ENCODE results near the gene RIMS1. TPM values are rescaled to one million over a fixed set of nuclear protein-coding genes. Genes with fewer than 3 reads are reported as not detected.

RIMS1 gene
- total and polyA plus RNA-seq, 2 donors = 0.67 to 21.0 TPM

DNA sequence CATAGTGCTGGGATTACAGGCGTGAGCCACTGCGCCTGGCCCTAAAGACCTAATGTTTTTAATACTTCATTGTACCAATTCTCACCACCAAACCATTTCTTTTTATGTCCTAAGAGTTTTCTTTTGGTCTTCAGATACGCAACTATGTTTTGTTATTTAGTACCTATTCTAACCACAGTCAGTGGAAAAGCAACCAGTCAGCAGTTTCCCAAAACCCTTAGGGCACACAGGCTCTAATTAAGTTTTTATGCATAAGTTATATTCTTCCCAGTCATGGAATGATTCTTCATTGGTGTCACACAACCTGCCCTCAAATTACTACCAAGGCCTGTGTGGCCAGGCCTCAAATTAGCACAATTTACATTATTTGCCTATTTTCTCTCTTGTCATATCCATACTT, 487.8 kb downstream of the RIMS1 start:
- over 99% methylated on average over 3 of the region's 3 CpGs for WGBS
- Histone ChIP-seq H3K4me1 (ENCODE audit: insufficient read depth) (no peaks in the 10 kb centered on the region), H3K36me3 (ENCODE audit: insufficient read depth) (no peaks in the 10 kb centered on the region), H3K27ac (ENCODE audit: low read depth) (no peak overlapping the region), H3K4me3 (ENCODE audit: low read depth, low read length) (no peak overlapping the region)
- DNase-seq (ENCODE audit: extremely low spot score) = no peak

DNA sequence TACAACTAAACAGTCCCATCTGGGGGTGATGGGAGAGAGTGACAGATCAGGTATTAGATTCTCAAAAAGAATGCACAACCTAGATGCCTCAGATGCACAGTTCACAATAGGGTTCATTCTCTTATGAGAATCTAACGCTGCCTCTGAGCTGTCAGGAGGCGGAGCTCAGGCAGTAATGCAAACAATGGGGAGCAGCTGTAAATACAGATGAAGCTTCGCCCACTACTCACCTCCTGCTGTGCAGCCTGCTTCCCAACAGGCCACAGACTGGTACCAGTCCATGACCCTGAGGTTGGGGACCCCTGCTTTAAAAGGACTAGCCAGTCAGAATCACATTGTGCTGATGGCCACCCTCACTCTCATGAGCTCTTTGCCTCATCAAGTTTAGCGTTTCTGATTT, 488.5 kb downstream of the RIMS1 start:
- no peak for DNase-seq (ENCODE audit: extremely low spot score)
- WGBS = 70% methylated on average over 4 of the region's 4 CpGs
- H3K27ac ChIP-seq (ENCODE audit: low read depth) = no peak overlapping the region
- no peak overlapping the region for H3K4me3 ChIP-seq (ENCODE audit: low read depth, low read length)
- no peaks in the 10 kb centered on the region for H3K36me3 ChIP-seq (ENCODE audit: insufficient read depth)
- H3K4me1 ChIP-seq (ENCODE audit: insufficient read depth) = no peaks in the 10 kb centered on the region

DNA sequence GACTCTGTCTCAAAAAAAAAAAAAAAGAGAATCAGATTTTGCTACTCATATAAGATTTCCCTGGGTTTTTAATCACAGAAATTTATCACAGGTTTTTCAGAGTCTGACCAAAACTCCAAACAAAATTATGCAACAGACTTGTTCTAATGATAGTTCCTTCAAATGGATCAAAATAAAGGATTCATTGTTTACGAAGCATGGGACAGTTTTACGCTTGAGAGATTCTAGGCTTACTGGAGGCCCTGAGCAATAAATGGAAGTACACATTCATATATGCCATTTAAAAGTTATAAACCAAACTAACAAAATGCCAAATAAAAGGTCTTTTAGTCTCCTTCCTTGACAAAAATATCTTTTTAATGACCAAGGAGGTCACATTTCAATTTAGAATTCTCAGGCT, 490.4 kb downstream of the RIMS1 start:
- WGBS = 66% methylated on average over 2 of the region's 2 CpGs
- Histone ChIP-seq H3K4me3 (ENCODE audit: low read depth, low read length) (no peak overlapping the region), H3K27ac (ENCODE audit: low read depth) (no peak overlapping the region), H3K36me3 (ENCODE audit: insufficient read depth) (no peaks in the 10 kb centered on the region), H3K4me1 (ENCODE audit: insufficient read depth) (no peaks in the 10 kb centered on the region)
- no peak for DNase-seq (ENCODE audit: extremely low spot score)

DNA sequence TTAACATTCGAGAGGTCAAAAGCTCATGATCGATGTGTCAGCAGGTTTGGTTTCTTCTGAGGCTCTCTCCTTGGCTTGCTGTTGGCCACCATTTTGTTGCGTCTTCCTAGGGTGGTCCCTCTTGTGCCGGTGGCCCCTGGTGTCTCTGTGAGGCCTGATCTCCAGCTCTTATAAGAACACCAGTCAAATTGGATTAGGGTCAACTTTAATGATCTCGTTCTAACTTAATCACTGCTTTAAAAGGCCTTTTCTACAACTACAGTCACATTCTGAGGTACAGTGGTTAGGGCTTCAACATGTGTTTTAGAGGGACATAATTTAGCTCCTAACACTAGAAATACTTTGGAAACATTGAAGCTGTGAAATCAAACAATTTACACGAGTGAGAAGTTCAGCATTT, 494.7 kb downstream of the RIMS1 start:
- no peaks in the 10 kb centered on the region for H3K4me1 ChIP-seq (ENCODE audit: insufficient read depth)
- H3K36me3 ChIP-seq (ENCODE audit: insufficient read depth) = no peaks in the 10 kb centered on the region
- no peak overlapping the region for H3K27ac ChIP-seq (ENCODE audit: low read depth)
- no peak for DNase-seq (ENCODE audit: extremely low spot score)
- H3K4me3 ChIP-seq (ENCODE audit: low read depth, low read length) = no peak overlapping the region
- WGBS = 67% methylated on average over 6 of the region's 6 CpGs

DNA sequence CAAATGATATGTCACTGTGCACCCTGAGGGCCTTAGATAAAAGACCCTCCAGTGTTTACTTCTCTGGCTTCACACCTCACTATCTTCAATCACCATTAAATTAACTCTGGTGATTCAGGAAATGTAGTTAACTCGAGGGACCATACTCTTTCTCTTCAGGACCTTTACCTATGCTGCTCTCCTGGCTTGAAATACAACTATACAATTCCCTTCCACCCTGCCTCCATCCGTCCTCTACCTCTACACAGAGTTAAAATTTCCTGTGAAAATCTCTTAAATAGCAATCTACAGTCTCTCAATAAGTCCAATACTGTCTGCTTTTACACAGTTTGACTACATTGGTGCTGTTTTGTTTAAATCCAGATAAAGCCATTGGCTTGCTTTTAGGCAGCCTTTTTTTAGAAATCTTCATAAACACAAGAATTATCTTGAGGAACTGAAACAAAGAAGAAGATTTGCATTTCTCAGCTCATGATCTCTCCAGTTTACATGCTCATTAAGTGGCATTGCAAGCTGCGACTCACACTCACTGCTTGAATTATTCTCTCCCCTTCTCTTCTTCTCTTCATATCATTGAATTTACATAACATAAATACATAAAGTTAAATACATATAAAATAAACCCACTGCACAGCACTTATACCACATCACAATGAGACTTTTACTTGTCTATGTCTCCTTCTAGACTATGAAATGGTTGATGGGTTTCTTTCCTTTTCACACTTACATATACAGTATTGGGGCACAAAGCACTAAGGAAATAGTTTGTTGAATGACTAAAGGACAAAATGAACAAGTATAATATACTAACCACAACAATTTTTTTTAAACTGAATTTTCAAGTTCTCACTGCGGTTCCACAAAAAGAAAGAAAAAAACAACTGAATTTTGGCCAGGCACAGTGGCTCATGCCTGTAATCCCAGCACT, 496.5 kb downstream of the RIMS1 start:
- Histone ChIP-seq H3K4me3 (ENCODE audit: low read depth, low read length) (no peak overlapping the region), H3K4me1 (ENCODE audit: insufficient read depth) (no peaks in the 10 kb centered on the region), H3K27ac (ENCODE audit: low read depth) (no peak overlapping the region), H3K36me3 (ENCODE audit: insufficient read depth) (no peaks in the 10 kb centered on the region)
- DNase-seq (ENCODE audit: extremely low spot score) = no peak
- 37% methylated on average over 4 of the region's 4 CpGs for WGBS

DNA sequence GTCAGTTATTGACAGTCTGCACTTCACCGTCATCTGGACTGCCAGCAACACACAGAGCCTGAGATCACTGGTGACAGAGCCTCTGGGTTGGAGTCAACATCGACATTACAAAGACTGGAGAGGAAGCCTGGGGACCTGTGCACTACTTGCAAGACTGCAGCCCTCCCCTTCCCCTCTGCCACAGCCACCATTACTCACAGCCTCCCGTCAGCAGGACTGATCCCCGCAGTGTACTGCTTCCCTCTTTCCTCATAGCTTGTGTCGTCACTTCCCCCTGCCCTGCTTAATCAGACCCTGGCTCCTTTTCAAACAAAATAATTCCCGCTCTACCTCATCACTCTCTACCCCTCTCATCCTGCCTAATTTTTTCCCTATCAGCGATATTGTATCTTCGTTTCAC, 500.0 kb downstream of the RIMS1 start:
- Histone ChIP-seq H3K4me1 (ENCODE audit: insufficient read depth) (no peaks in the 10 kb centered on the region), H3K27ac (ENCODE audit: low read depth) (no peak overlapping the region), H3K4me3 (ENCODE audit: low read depth, low read length) (no peak overlapping the region), H3K36me3 (ENCODE audit: insufficient read depth) (no peaks in the 10 kb centered on the region)
- DNase-seq (ENCODE audit: extremely low spot score) = no peak
- 88% methylated on average over 8 of the region's 8 CpGs for WGBS

DNA sequence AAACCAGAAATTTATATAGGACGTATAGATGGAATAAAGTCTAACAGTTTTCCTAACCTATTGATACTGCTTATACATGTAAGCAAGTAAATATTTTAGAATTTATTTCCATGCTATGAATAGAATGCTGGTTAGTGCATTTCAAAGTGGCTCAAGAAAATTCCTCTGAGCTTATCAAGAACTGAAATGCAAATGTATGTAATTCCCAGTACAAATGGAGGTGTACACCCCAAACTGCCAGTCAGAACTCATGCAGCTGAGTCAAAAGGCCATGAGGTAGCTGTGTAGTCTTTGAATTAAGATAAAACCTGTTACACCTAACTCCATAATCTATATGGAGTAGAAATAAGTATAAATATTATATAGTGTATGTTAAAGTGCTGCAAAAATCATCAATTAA, 503.3 kb downstream of the RIMS1 start:
- H3K4me1 ChIP-seq (ENCODE audit: insufficient read depth) = no peaks in the 10 kb centered on the region
- no peaks in the 10 kb centered on the region for H3K36me3 ChIP-seq (ENCODE audit: insufficient read depth)
- 99% methylated on average over 1 of the region's 1 CpG for WGBS
- no peak overlapping the region for H3K4me3 ChIP-seq (ENCODE audit: low read depth, low read length)
- no peak for DNase-seq (ENCODE audit: extremely low spot score)
- H3K27ac ChIP-seq (ENCODE audit: low read depth) = no peak overlapping the region

DNA sequence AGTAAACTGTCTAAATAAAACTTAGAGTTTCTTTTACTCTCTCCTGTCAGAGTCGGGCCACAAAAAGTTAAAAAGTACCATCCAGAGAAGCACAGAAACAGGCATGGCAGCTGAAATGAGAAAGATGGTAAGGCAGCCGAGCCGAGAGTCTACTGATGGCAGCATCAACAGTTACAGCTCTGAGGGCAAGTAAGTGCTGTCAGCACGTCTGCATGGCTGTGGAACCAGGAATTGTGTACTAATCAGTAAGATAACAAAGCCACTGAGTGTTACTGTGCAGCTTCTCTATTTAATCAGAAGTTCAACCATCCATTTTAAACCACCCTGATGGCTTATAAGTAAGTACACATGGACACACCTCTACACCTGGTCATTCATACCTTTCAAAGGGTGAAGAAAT, 504.2 kb downstream of the RIMS1 start:
- WGBS = 73% methylated on average over 4 of the region's 4 CpGs
- DNase-seq (ENCODE audit: extremely low spot score) = no peak
- Histone ChIP-seq H3K36me3 (ENCODE audit: insufficient read depth) (no peaks in the 10 kb centered on the region), H3K4me3 (ENCODE audit: low read depth, low read length) (no peak overlapping the region), H3K27ac (ENCODE audit: low read depth) (no peak overlapping the region), H3K4me1 (ENCODE audit: insufficient read depth) (no peaks in the 10 kb centered on the region)

DNA sequence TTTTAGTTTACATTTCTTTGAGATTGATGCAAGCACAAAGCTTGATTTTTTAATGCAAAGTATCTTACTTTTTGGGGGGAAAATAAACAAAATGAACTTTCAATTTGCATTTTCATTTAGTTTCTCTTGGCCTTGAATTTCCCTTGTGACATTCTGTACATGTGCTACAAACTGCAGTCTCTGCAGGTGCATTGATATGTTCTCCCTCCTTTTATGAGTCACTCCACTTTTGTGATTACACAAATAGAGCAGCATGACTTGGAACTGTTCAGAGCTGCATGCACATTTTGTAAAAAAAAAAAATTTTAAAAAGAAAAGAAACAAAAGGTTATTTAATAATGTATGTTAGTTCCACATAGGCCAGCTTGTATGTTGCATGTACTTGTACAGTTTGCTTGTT, 515.5 kb downstream of the RIMS1 start:
- no peaks in the 10 kb centered on the region for H3K4me1 ChIP-seq (ENCODE audit: insufficient read depth)
- DNase-seq (ENCODE audit: extremely low spot score) = no peak
- no peak overlapping the region for H3K27ac ChIP-seq (ENCODE audit: low read depth)
- no peaks in the 10 kb centered on the region for H3K36me3 ChIP-seq (ENCODE audit: insufficient read depth)
- no peak overlapping the region for H3K4me3 ChIP-seq (ENCODE audit: low read depth, low read length)

DNA sequence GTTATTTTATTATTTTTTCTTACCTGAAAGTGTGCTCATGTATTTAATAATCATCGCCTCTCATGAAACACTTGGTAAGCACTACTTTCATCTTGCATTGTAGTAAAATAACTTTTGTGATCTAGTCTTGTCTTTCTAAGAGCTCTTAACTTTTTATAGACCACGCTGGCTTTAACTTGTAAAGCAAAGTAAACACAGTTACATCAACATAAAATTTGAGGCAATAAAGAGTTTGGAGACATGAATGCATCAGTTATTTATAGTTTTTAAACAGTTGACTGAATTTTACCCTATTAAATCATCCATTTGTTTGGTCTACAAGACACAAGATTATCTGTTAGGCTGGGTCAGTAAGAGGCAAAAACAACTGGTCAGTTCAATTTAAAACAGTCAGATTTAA, 517.1 kb downstream of the RIMS1 start:
- Histone ChIP-seq H3K4me1 (ENCODE audit: insufficient read depth) (no peaks in the 10 kb centered on the region), H3K36me3 (ENCODE audit: insufficient read depth) (no peaks in the 10 kb centered on the region), H3K4me3 (ENCODE audit: low read depth, low read length) (no peak overlapping the region), H3K27ac (ENCODE audit: low read depth) (no peak overlapping the region)
- DNase-seq (ENCODE audit: extremely low spot score) = peak; percentile 11
- 31% methylated on average over 2 of the region's 2 CpGs for WGBS

DNA sequence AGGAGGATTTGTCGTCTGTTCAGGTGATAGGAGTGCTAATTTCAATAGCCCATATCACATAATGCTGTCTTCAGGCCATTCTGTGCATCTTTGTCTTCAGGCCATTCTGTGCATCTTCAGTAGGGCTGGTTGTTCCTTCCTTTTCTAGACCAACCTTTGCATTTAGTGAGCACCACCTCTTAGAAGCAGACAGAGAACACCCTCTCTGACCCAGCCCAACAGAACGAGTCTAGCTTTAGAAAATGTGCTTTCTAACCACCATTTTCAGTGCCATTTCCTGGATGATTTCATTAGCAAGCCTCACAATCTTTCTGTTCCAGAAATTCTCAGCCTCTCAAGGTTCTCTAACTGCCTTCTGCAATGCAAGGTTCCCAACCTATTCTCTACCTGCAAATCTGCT, 520.2 kb downstream of the RIMS1 start:
- Histone ChIP-seq H3K4me1 (ENCODE audit: insufficient read depth) (no peaks in the 10 kb centered on the region), H3K36me3 (ENCODE audit: insufficient read depth) (no peaks in the 10 kb centered on the region), H3K27ac (ENCODE audit: low read depth) (no peak overlapping the region), H3K4me3 (ENCODE audit: low read depth, low read length) (no peak overlapping the region)
- WGBS = 82% methylated on average over 2 of the region's 2 CpGs
- DNase-seq (ENCODE audit: extremely low spot score) = no peak

DNA sequence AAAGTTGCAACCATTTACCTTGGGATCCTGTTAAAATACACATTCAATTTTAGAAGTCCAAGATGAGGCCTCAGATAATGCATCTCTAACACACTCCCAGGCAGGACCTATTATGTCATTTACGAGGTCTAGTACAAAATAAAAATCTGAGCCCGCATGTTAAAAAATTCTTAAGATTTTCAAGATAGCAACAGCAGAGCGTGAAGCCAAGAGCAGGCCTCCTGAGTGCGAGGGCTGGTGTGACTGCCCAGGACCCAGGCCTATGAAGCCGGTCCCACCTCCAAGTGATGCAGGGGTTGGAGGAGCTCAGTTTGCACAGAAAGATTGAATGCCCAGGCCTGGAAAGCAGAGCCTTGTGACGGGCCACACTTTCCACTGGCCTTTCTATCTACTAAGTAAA, 524.4 kb downstream of the RIMS1 start:
- WGBS = 47% methylated on average over 6 of the region's 6 CpGs
- DNase-seq (ENCODE audit: extremely low spot score) = no peak
- H3K4me1 ChIP-seq (ENCODE audit: insufficient read depth) = no peaks in the 10 kb centered on the region

DNA sequence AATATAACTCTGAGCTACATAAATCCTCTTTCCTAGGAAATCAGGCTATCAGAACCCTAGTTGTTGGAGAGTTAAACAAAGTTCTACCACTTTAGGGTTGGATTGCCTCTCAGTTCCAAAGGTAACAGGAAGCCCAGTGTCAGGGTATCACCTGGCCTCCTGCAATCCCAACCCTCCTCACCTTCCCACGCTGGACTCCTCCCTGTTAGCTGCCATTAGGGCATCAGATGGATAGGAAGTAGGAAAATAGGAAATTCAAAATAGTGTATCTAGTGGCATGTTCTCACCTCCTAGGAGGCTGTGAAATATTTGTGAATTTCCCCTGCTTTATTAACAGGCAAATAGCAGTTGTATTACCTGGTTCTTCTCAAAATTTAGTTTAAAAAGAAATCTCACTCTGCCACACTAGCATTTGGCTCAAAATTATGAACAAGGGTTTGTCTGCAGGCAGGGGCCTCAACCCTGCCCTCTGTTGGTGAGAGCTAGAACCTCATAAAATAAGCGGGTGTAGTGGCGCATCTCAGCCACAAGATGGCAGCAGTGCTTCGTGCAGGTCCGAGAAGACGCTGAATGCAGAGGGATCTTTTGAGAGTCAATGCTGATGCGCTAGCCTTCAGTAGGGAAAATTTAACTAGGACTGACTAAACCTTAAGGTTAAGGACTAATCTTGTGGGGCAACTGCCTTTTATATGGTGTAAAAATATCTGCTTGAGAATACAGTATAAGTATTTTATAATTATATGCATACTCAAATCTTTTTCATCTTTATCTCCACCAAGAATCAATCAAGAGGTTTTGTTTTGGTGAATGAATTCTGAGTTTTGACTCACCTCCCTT, 525.7 kb downstream of the RIMS1 start:
- Histone ChIP-seq H3K27ac (ENCODE audit: low read depth) (no peak overlapping the region), H3K36me3 (ENCODE audit: insufficient read depth) (no peaks in the 10 kb centered on the region), H3K4me3 (ENCODE audit: low read depth, low read length) (no peak overlapping the region), H3K4me1 (ENCODE audit: insufficient read depth) (no peaks in the 10 kb centered on the region)
- DNase-seq (ENCODE audit: extremely low spot score) = peak; percentile 23
- WGBS = 9% methylated on average over 7 of the region's 7 CpGs

More for the DNA sequence above, 524.4 kb downstream of the RIMS1 start:
- no peak overlapping the region for H3K4me3 ChIP-seq (ENCODE audit: low read depth, low read length)
- H3K27ac ChIP-seq (ENCODE audit: low read depth) = no peak overlapping the region
- H3K36me3 ChIP-seq (ENCODE audit: insufficient read depth) = no peaks in the 10 kb centered on the region

DNA sequence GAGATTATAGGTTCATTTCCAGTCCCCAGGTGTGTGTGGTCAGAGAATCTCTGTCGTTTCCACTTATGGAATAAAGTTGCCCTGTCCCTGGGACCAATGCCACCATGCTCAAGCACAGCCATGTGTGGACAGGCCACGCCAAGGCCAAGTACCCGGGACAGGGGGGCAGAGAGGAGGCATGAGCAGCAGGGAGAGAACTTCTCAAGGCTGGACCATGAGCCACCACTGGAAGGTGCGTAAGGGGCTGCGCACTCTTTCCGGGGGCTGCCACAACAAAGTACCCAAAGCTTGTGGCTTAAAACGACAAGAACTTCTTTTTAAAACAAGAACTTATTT, 526.3 kb downstream of the RIMS1 start:
- Histone ChIP-seq H3K4me3 (ENCODE audit: low read depth, low read length) (no peak overlapping the region), H3K36me3 (ENCODE audit: insufficient read depth) (no peaks in the 10 kb centered on the region), H3K27ac (ENCODE audit: low read depth) (no peak overlapping the region), H3K4me1 (ENCODE audit: insufficient read depth) (no peaks in the 10 kb centered on the region)
- DNase-seq (ENCODE audit: extremely low spot score) = no peak
- 89% methylated on average over 7 of the region's 7 CpGs for WGBS

All from urinary bladder (tissue), 4 donors.